ENCODE results near the gene PTBP1. TPM values are rescaled to one million over a fixed set of nuclear protein-coding genes. Genes with fewer than 3 reads are reported as not detected.

The PTBP1 gene
- total and polyA plus RNA-seq, 9 of the 15 experiments (the other 6 are each of a cell fraction or from before 2014, with no cell fraction given), result 14.0 to 759 (median 234) TPM

DNA sequence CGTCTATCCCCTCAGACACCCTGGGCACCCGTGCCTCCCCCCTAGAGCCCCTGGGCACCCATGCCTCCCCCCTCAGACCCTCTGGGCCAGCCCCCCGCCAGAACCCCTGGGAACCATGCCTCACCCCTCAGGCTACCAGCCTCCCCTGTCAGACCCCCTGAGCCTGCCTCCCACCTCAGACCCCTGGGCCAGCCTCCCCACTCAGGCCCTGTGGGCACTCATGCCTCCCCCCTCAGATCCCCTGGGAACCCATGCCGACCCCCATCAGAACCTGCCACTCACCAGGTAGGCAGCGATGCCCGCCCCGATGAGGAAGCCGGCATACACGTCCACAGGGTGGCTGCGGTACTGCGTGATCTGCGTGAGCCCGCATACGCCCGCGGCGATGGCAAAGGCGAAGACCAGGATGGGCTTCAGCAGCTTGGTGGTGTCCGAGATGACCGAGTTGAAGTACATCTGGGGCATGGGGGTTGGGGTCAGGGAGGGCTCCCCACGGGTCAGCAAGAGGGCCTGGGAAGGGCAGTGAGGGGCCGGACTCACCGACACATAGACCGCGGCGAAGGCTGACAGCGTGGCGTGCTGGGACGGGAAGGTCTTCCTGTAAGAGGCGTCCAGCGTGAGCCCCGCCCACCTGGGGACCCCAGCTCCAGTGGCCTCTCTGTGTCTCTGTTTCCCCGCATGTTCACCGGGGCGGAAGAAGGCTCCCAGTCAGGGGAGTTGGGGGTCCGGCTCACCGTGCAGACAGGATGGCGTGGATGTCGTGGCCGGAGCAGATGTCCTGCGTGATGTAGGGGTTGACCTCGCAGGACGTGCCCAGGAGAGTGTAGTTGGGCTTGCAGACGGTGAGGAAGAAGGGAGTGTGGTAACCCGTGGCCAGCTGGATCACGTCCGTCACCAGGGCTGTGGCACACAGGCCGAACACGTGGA is 17.2 kb downstream of the PTBP1 start (continued):
- TF ChIP-seq SREBF1 (IDR thresholded peaks at IDR 0.05; ENCODE audit: borderline replicate concordance, low read depth, low read length) (no peak), HEY1 (CRISPR knock-in tag; IDR thresholded peaks at IDR 0.05; ENCODE audit: borderline replicate concordance) (no peak), ADNP (tag; IDR thresholded peaks at IDR 0.05) (no peak), BCL6 (CRISPR knock-in tag; IDR thresholded peaks at IDR 0.05) (no peak), ZNF551 (CRISPR knock-in tag; IDR thresholded peaks at IDR 0.05) (no peak), RHOXF2B (CRISPR knock-in tag; conservative IDR thresholded peaks at IDR 0.05) (no peak), ETV6 (IDR thresholded peaks at IDR 0.05; ENCODE audit: borderline replicate concordance in 1 of 2, low read depth in 2 of 2, low read length in 1 of 2) (no peak), ETV6 (CRISPR knock-in tag; IDR thresholded peaks at IDR 0.05; ENCODE audit: borderline replicate concordance) (no peak)
- TF ChIP-seq, protein P1, sequence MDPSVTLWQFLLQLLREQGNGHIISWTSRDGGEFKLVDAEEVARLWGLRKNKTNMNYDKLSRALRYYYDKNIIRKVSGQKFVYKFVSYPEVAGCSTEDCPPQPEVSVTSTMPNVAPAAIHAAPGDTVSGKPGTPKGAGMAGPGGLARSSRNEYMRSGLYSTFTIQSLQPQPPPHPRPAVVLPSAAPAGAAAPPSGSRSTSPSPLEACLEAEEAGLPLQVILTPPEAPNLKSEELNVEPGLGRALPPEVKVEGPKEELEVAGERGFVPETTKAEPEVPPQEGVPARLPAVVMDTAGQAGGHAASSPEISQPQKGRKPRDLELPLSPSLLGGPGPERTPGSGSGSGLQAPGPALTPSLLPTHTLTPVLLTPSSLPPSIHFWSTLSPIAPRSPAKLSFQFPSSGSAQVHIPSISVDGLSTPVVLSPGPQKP (CRISPR knock-in tag; IDR thresholded peaks at IDR 0.05), result no peak
- TF ChIP-seq, protein P2, sequence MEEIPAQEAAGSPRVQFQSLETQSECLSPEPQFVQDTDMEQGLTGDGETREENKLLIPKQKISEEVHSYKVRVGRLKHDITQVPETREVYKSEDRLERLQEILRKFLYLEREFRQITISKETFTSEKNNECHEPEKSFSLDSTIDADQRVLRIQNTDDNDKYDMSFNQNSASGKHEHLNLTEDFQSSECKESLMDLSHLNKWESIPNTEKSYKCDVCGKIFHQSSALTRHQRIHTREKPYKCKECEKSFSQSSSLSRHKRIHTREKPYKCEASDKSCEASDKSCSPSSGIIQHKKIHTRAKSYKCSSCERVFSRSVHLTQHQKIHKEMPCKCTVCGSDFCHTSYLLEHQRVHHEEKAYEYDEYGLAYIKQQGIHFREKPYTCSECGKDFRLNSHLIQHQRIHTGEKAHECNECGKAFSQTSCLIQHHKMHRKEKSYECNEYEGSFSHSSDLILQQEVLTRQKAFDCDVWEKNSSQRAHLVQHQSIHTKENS (CRISPR knock-in tag; IDR thresholded peaks at IDR 0.05), result no peak
- TF ChIP-seq, protein P3, sequence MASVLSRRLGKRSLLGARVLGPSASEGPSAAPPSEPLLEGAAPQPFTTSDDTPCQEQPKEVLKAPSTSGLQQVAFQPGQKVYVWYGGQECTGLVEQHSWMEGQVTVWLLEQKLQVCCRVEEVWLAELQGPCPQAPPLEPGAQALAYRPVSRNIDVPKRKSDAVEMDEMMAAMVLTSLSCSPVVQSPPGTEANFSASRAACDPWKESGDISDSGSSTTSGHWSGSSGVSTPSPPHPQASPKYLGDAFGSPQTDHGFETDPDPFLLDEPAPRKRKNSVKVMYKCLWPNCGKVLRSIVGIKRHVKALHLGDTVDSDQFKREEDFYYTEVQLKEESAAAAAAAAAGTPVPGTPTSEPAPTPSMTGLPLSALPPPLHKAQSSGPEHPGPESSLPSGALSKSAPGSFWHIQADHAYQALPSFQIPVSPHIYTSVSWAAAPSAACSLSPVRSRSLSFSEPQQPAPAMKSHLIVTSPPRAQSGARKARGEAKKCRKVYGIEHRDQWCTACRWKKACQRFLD (CRISPR knock-in tag; IDR thresholded peaks at IDR 0.05), result no peak
- TF ChIP-seq, protein P4, sequence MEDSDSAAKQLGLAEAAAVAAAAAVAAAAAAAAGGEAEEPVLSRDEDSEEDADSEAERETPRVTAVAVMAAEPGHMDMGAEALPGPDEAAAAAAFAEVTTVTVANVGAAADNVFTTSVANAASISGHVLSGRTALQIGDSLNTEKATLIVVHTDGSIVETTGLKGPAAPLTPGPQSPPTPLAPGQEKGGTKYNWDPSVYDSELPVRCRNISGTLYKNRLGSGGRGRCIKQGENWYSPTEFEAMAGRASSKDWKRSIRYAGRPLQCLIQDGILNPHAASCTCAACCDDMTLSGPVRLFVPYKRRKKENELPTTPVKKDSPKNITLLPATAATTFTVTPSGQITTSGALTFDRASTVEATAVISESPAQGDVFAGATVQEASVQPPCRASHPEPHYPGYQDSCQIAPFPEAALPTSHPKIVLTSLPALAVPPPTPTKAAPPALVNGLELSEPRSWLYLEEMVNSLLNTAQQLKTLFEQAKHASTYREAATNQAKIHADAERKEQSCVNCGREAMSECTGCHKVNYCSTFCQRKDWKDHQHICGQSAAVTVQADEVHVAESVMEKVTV (CRISPR knock-in tag; IDR thresholded peaks at IDR 0.05), result no peak
- TF ChIP-seq, protein P5, sequence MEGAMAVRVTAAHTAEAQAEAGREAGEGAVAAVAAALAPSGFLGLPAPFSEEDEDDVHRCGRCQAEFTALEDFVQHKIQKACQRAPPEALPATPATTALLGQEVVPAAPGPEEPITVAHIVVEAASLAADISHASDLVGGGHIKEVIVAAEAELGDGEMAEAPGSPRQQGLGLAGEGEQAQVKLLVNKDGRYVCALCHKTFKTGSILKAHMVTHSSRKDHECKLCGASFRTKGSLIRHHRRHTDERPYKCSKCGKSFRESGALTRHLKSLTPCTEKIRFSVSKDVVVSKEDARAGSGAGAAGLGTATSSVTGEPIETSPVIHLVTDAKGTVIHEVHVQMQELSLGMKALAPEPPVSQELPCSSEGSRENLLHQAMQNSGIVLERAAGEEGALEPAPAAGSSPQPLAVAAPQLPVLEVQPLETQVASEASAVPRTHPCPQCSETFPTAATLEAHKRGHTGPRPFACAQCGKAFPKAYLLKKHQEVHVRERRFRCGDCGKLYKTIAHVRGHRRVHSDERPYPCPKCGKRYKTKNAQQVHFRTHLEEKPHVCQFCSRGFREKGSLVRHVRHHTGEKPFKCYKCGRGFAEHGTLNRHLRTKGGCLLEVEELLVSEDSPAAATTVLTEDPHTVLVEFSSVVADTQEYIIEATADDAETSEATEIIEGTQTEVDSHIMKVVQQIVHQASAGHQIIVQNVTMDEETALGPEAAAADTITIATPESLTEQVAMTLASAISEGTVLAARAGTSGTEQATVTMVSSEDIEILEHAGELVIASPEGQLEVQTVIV (CRISPR knock-in tag; IDR thresholded peaks at IDR 0.05; ENCODE audit: borderline replicate concordance), result no peak

Measured in K562 (cell line).